ENCODE measurements around the gene IFI35.

IFI35 gene

DNA sequence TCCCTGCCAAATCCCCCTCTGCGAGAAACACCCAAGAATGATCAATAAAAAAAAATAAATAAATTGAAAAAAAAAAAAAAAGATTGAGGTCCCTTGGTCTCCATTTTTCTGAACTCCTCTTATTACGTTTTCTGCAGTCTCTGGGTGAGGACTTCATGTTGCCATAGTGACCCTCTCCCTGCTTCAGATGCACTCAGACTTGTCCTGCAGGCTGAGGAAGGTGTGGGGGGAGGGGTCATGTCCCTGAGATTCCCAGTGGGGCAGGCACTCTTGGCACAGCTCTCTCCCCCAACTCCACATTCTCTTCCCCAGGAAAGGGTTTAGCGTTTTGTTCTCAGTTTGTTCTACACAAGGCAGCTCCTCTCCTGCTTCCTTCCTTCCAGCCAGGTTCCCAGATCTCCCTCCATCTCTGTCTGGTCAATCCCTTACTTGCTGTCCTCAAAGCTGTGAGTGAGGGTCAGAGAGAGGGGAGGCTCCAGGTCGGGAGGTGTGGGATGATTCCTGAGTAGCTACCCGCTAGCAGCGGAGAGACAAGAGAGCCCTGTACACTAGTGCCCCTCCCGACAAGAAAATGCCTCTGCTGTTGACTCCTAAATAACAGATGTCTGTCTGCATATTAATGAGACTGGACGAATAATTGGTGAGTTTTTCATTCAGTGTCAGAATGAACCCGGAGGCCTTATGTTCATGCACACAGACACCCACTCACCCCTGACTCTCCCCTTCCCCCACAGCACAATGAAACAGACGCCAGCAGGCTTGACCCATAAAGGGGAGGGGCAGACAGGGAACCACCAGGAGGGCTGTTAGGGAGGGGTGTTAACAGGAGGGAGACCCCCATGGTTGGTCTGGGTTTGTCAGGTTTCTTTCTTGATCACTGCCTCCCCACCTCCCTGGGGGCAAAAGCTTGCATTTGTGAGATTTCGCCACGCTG lies 27.6 kb downstream of the IFI35 start:
- H3K4me3 ChIP-seq (replicated peaks; ENCODE audit: low read depth, low read length): no peak overlapping the region
- no peak for DNase-seq (ENCODE audit: extremely low read depth, low read depth)
- TF ChIP-seq, protein P1, sequence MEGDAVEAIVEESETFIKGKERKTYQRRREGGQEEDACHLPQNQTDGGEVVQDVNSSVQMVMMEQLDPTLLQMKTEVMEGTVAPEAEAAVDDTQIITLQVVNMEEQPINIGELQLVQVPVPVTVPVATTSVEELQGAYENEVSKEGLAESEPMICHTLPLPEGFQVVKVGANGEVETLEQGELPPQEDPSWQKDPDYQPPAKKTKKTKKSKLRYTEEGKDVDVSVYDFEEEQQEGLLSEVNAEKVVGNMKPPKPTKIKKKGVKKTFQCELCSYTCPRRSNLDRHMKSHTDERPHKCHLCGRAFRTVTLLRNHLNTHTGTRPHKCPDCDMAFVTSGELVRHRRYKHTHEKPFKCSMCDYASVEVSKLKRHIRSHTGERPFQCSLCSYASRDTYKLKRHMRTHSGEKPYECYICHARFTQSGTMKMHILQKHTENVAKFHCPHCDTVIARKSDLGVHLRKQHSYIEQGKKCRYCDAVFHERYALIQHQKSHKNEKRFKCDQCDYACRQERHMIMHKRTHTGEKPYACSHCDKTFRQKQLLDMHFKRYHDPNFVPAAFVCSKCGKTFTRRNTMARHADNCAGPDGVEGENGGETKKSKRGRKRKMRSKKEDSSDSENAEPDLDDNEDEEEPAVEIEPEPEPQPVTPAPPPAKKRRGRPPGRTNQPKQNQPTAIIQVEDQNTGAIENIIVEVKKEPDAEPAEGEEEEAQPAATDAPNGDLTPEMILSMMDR (IDR thresholded peaks at IDR 0.05; ENCODE audit: low read depth, low read length, missing control alignments): no peak

DNA sequence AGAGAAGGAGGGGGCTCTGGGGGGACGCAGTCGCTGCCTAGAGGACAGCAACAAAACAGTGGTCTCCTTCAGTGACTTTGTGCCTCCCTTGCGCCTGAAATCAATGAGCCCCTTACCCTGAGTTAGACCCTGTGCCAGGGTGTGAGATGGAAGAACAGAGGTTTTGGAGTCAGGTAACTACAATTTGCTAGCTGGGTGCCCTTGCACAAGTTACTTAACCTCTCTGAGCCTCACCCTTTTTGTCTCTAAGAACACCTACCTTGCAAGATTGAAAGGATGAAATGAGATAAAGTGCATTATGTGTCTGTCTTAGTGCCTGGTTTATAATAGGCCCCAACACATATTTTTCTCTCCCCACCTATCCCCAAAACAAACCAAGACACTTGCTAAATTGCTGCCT lies 28.3 kb downstream of the IFI35 start:
- TF ChIP-seq, protein P1 (IDR thresholded peaks at IDR 0.05; ENCODE audit: low read depth, low read length, missing control alignments): no peak
- no peak overlapping the region for H3K4me3 ChIP-seq (replicated peaks; ENCODE audit: low read depth, low read length)
- DNase-seq (ENCODE audit: extremely low read depth, low read depth): no peak

DNA sequence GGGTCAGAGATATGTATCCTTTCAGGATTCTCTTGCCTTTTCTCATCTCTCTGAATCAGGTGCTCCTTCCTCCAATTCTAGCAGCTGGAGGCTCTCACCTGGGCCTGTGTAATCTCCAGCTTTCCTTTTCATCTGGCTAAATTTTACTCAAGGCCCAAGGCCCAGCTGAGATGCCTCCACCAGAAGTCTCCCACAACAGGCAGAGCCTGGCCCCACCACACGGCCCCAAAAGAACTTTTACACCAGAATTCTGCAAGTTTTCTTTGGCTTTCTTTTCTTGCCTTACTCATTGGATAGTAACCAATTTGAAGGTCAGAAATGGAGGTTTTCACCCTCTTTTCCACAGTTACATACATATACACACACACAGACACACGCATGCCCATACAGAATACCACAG lies 33.1 kb downstream of the IFI35 start:
- no peak for DNase-seq (ENCODE audit: extremely low read depth, low read depth)
- TF ChIP-seq, protein P1 (IDR thresholded peaks at IDR 0.05; ENCODE audit: low read depth, low read length, missing control alignments): no peak

DNA sequence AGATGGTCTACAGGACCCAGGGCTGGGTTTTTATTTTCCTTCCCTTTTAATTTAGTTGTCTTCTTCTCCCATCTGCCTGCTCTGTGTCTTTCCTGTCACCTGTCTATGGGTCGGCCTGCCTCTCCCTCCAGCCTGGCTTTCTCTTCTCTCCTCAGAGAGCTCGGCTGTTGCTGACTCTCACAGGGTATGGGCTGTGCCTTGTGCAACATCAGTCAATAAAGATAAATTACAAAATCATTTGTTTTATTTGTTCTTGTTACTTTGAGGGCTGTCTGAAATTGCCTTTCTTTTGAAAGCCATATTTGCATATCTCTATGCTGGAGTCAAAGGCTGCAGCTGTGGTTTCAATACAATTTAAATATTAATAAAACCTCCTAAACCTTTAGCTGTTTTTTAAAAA lies 34.1 kb downstream of the IFI35 start:
- DNase-seq (ENCODE audit: extremely low read depth, low read depth): no peak
- TF ChIP-seq, protein P1 (IDR thresholded peaks at IDR 0.05; ENCODE audit: low read depth, low read length, missing control alignments): no peak

More for the DNA sequence above, 33.1 kb downstream of the IFI35 start:
- no peak overlapping the region for H3K4me3 ChIP-seq (replicated peaks; ENCODE audit: low read depth, low read length)

DNA sequence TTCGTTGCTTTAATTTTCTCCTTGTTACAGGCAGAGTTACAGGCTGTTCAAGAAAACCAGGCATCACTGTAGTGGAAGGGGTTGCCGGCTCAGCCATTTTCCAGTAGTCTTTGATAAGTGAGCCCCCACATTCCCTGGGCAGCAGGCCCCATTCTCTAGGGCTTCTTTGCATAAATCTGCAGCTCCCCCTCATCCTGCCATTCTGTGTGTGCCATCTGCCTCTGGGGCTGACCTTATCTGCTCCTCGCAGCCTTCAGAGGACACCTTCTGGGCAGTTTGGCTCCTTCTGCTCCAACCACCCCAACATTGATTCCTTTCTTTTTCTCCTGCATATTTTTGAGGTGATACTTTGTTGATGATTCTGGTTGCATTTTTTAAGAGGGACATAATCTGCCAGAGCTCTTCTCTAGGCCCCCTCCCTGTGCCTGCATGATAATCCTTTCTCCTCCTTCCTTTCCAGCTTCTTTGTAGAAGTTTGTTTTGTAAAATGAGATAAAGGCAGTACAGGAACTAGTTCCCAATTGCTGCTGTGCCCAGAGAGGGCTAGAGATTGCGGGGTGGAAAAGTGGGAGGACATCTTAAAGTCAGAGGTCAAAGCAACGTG lies 35.5 kb downstream of the IFI35 start:
- TF ChIP-seq, protein P1 (IDR thresholded peaks at IDR 0.05; ENCODE audit: low read depth, low read length, missing control alignments): no peak
- H3K4me3 ChIP-seq (replicated peaks; ENCODE audit: low read depth, low read length): no peak overlapping the region
- DNase-seq (ENCODE audit: extremely low read depth, low read depth): no peak

More for the DNA sequence above, 34.1 kb downstream of the IFI35 start:
- no peak overlapping the region for H3K4me3 ChIP-seq (replicated peaks; ENCODE audit: low read depth, low read length)

DNA sequence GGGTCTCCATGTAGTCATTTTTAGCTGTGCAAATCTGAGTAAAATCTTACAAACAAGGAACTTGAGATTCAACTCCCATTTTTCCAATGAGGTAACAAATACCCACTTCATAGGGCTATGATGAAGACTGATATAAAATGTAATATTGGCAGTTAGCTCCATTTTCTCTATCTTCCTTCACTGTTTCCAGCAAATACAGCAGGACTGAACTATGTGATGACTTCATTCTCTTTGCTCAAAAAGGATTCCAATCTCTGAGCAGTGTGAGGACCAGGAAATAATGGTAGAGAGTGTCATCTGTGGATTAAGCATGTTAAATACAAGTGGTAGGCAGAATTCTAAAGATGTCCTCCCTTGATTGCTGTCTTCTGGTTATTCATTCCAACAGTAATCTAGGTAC lies 36.7 kb downstream of the IFI35 start:
- no peak for DNase-seq (ENCODE audit: extremely low read depth, low read depth)
- TF ChIP-seq, protein P1 (IDR thresholded peaks at IDR 0.05; ENCODE audit: low read depth, low read length, missing control alignments): no peak

More for the DNA sequence above, 36.7 kb downstream of the IFI35 start:
- no peak overlapping the region for H3K4me3 ChIP-seq (replicated peaks; ENCODE audit: low read depth, low read length)
